GM19468 (cell line): Measurements from ENCODE around the gene RRP8.

Source experiments
- ATAC-seq: cut with Tn5 transposase; IDR thresholded peaks from one replicate; pipeline ENCODE4 v1.9.1; 2021; ENCODE audit warnings: mild to moderate bottlenecking, moderate library complexity, moderate number of reproducible peaks; ENCODE audit not compliant: unreplicated experiment; ENCODE audit errors: extremely low read depth

Gene RRP8

DNA sequence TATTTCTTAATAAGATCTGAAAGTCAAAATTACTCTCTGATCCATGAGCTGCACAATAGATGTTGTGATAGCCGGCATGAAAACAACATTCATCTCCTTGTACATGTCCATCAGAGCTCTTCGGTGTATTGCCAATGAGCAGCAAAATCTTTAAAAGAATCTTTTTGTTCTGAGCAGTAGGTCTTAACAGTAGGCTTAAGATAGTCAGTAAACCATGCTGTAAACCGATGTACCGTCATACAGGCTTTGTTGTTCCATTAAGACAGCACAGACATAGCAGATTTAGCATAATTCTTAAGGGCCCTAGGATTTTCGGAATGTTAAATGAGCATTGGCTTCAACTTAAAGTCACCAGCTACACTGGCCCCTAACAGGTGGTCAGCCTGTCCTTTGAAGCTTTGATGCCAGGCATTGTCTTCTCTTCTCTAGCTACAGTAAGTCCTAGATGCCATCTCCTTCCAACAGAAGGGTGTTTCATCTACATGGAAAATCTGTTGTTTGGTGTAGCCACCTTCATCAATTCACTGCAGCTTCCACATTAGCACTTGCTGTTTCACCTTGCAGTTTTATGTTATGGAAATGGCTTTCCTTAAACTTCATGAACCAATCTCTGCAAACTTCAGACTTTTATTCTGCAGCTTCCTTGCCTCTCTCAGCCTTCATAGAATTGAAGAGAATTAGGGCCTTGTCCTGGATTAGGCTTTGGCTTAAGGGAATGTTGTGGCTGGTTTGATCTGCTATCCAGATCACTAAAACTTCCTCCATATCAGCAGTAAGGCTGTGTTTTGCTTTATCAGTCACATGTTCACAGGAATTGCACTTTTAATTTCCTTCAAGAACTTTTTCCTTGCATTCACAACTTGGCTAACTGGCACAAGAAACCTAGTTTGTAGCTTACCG lies 28.4 kb downstream of the RRP8 start:
- ATAC-seq: no peak

DNA sequence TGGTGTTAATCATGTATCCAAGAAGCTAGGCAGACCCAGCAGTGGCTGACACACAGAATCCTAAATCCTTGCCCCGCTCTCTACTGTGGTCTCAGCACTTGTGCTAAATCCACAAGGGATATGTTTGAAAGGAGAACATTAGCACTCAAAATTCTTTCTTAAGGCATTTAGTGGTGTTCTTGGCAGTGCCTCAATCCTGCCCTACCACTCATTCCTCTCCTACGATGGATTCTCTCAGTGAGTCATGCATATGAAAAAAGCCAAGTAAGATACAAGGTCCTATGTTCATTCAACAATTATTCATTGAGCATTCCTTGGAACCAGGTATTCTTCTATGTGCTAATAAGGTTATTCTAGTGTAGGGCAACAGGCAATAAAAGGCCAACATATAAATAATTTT lies 31.2 kb downstream of the RRP8 start:
- no peak for ATAC-seq

DNA sequence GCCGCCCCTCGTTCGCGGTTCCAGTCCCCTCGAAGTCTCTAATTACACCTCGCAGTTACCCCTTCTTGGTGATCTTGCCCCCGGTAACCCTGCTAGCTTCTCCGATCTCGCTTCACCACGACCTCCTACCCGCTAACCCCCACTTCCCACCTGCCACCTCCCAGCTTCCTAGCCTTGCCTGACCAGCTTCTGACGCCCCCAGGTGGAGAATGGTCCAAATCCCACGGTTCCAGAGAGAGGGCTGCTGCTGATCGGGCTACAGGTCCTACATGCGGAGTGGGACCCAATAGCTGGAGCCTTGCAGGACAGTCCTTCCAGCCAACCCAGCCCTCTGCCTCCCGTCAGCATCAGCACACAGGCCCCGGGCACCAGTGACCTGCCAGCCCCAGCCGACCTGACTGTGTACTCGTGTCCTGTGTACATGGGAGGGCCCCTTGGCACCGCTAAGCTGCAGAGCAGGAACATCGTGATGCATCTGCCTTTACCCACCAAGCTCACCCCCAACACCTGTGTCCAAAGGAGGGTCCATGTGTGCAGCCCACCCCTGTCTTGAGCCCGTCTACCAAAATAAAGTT lies 31.9 kb downstream of the RRP8 start:
- ATAC-seq: no peak

DNA sequence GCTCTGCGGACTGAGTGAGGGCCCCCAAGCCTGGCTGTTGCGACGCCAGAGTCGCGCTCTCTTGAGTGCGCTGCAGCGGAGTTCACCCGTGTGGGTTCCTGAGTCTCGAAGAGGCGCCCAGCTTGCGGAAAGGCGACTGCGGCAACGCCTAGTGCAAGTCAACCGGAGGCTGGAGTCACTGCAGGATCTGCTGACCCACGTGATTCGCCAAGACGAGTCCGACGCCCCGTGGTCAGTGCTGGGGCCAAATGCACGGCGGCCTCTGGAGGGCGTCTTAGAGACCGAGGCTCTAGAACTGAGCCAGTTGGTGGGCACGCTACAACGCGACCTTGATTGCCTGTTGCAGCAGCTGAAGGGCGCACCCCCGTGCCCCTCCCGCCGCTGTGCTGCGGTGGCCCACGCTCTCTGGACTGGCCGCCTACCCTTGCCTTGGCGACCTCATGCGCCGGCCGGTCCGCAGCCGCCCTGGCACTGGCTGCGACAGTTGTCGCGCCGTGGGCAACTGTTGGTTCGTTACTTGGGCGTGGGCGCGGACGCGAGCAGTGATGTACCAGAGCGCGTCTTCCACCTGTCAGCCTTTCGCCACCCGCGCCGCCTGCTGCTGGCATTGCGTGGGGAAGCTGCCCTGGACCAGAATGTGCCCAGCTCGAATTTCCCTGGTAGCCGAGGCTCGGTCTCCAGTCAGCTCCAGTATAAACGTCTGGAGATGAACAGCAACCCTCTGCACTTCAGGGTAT lies 32.6 kb downstream of the RRP8 start:
- ATAC-seq: no peak

DNA sequence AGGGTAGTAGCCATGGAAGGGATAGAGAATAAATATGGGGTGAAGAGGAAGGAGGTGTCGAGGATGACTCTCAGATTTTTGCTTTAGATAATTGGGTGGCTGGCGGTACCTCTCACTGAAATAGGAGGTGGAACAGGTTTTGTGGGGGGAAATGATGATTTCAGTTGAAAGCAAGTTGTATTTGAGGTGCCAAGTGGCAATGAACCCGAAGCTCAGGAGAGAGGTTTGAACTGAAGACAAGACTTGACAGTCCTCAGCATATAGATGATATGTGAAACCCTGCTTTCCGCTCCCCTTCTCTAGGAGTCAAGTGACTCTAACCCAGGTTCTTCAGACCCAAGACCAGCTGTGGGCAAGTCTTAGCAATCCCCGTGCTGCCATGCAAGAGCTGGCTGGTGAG lies 33.7 kb downstream of the RRP8 start:
- no peak for ATAC-seq

DNA sequence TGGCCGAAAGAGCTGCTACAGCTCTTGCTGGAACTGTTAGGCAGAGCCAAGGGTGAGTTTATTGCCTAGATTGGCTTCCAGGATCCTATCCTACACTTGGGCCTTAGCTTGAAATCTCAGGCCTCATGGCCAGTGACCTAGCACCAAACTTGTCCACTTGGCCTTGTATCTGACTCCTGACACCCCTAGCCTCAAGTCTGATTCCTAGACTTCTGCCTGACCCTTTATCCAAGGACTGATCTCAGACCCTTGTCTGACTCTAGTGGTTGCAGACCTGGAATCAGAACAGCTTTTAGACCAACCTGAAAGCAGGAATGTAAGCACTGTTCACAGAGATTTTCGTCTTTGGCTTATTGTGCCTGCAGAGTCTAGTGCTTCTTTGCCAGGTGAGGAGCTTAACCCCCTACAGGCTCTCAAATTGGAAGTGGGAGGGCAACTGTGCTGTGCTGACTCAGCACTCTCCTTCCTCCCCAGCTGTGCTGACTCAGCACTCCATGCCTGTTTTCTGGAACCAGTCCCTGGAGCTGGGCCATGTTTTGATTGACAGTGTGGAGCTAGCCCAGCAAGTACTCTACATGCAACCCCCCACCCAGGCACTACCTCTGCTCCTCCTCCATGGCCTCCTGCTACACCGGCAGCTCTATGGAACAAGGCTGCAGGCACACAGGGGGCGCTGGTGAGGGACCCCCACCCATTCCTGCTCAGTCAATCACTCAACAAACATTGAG lies 35.1 kb downstream of the RRP8 start:
- ATAC-seq: no peak

DNA sequence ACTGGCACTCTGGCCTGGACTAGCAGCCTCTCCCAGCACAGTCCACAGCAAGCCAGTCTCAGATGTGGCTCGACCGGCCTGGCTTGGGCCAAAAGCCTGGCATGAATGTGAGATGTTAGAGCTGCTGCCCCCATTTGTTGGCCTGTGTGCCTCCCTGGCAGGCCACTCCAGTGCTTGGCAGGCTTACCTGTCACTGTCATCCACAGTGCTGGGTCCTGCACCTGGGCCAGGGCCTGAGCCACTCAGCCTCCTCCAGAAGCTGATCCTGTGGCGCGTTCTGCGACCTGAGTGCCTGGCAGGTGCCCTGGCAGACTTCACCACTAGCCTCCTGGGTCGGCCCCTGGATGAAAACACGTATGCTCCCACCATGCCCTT lies 36.1 kb downstream of the RRP8 start:
- ATAC-seq: no peak

DNA sequence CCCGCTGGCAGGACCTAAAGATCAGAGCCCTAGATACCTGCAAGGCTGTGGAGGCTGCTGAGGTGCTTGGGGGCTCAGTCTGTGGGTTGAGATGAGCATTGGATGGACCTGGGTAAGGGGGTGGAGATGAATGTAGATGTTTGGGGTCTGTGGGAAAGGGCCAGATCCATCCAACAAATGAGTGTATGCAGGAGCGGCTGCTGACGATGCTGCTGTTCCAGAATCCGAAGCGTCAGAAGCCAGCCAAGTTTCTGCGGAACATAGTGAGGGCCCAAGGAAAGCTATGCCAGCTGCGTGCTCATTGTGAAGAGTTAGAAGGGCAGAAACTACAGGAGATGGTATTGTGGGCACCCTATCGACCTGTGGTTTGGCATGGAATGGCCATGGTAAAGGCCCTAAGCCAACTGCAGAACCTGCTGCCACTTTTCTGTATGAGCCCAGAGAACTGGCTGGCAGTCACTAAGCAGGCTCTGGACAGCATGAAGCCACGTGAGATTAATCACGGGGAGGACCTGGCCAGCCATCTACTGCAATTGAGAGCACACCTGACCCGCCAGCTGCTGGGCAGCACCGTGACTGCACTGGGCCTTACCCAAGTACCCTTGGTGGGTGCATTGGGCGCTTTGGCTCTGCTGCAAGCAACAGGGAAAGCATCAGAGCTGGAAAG lies 36.6 kb downstream of the RRP8 start:
- no peak for ATAC-seq

DNA sequence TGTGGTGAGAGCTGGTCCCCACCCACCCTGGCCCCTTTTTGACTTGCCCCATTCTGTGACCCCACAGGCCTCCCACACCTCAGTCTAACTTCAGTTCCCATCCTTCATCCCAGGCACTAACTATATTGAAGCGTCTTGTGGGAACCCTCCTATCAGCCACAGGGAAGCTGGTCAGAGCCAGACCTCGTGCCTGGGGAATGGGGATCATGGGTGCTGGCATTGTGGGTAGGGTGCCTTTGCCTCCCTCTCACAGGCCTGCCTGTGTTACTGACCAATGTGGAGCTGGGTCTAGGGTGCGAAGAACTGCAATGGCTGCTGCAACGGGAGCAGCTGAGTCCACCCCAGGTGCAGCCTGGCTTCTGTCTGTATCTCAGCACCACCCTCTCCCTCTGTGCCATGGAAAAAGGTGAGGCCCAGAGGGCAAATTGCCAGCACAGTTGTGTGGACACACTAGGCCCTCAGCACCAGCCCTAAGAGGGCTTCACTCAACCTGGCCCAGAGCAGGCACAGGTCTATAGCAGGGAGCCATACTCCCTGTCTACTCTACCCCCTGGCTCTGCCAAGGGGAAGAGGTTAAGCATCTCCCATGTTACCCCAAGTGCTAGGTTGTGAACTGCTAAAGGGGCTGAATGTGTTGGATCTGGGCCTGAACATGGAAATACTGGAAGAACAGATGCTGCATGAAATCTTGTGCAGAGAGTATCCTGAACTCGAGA lies 37.3 kb downstream of the RRP8 start:
- ATAC-seq: no peak

DNA sequence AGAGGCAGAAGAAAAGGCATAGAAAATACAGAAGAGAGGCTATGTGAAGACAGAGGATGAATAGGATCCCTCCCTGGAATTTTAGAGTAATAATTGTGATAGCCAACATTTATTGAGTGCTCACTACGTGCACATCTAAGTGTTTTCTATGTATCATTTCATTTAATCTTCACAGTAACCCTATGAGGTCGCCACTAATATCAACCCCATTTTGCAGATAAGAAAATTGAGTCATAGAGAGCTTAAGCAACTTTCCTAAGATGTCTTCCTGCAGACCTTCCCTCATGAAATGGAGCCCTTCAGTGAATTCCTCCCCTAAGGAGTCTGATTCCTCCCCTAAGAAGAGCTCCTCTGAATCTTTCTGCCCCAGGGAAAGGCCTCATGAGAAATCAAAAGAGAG lies 38.1 kb downstream of the RRP8 start:
- no peak for ATAC-seq

DNA sequence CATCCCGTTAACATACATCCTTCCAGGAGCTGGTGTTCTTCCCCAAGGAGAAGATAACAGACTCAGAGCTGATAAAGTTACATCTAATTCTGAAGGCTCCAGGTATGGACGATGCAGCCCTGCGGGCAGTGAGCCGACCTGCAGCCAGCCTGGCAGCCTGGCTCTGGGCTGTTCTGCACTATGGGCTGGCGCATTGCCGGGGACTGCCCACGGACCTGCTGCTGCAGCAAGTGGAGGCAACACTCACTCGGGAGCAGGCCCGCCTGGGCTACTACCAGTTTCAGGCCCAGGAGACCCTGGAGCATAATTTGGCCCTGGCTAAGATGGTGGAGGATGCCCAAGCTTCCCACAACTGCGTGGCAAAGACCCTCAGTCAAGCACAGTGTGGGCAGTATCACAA lies 39.7 kb downstream of the RRP8 start:
- ATAC-seq: no peak

DNA sequence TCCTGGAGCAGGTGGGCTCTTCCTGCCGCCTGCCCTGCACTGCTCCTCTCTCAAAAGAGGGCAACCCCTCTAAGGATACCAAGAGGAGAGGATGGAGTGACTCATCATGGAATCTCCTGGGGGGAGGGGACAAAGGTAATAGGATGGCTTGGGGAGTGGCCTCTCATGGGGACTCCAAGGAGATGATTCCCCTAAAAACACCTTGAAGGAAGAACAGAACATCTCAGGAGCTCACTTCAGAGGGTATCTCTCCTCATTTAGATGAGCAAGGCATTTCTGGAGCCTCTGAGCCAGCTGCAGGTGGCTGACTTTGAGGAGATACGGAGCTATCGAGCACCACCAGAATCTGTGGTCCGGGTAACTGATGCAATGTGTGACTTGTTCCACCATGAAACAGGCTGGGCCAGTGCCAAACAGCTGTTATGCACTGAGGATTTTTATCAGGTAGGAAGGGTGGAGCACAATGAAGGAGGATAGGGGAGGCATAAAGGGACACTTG lies 40.2 kb downstream of the RRP8 start:
- no peak for ATAC-seq

DNA sequence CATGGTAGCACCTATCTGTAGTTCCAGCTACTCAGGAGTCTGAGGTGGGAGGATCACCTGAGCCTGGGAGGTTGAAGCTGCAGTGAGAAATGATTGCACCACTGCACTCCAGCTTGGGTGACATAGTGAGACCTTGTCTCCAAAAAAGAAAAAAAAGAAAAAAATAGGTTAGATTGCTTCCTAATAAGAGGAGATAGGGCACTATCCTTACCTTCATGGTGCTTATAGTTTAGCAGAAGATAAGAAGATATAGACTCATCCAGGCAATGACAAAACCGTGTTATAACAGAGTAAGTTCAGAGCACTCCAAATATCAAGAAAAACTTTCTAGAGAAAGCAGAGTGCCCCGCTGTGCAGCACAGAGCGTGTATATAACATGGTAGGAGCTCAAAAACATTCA lies 42.1 kb downstream of the RRP8 start:
- no peak for ATAC-seq

DNA sequence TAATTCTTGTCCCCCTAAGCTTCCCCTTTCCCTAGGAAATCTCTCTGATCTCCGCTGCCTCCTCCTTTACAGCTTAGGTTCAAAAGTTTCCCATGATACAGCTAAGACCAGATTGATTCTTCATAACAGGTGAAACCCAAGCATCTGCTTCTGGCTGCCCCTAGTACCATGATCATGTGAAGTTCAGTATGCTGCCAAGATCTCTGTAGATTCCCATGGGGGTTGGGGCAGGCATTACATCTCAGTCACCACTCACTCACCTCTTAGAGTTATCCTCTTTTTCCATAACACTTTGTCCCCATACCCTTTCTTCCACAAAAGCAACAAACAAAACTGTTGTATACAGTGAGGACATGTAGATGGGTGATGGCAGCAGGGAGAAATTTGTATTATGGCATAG lies 44.0 kb downstream of the RRP8 start:
- ATAC-seq: no peak

DNA sequence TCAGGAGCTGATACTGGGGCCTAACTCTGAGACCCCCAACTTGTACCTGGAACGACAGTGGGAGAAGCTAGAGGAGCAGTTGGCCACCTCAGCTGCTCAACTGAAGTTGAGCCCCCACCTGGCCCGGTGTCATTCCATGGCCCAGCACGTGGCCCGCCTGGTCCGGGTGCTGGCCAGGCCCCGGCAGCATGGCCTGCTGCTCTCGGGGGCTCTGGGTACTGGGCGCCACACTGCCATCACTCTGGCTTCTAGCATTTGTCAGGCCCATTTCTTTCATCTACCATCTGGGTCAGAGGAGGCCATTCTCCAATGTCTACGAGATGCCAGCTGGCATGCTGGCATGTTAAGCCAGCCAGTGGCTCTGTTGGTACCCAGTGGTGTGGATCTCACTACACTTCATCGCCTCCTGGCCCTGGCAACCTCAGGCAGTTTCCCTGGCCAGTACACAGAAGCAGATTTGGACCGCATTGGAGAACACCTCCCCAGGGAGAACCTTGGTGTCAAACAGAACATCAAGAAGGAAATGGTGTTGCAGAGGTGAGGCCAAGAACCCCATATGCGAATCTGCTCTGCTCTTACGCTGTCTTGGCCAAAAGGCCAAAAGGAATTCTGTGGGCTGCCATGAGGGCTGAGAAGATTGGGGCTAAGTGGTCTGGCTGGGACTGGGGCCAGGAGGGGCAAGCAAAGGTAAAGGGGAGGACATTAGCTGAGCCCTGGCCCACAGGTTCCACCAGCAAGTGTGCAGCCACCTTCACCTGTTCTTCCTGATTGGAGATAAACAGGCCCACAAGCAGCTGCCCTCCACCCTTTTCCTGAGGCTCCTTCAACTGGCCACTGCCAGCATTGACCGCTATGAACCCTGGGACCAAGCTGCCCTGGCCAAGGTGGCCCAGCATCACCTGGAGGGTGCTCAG lies 45.4 kb downstream of the RRP8 start:
- ATAC-seq: no peak

DNA sequence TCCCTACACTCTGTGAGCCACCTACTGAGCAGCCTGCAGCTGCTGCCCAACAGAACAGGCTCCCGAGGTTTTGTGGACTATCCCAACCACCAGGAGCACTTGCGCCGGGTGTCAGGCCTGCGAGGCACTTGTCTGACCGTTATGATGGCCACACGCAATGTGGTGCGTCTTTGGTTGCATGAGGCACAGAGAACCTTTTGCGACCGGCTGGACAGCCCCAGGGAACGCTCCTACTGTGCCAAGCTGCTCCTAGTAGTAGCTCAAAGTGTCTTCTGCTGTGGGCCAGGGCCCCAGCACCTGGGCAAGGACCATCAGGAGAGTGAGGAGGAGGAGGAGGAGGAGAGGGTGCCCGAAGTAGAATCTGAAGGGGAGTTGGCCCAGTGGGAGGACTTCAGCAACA lies 46.4 kb downstream of the RRP8 start:
- ATAC-seq: no peak

DNA sequence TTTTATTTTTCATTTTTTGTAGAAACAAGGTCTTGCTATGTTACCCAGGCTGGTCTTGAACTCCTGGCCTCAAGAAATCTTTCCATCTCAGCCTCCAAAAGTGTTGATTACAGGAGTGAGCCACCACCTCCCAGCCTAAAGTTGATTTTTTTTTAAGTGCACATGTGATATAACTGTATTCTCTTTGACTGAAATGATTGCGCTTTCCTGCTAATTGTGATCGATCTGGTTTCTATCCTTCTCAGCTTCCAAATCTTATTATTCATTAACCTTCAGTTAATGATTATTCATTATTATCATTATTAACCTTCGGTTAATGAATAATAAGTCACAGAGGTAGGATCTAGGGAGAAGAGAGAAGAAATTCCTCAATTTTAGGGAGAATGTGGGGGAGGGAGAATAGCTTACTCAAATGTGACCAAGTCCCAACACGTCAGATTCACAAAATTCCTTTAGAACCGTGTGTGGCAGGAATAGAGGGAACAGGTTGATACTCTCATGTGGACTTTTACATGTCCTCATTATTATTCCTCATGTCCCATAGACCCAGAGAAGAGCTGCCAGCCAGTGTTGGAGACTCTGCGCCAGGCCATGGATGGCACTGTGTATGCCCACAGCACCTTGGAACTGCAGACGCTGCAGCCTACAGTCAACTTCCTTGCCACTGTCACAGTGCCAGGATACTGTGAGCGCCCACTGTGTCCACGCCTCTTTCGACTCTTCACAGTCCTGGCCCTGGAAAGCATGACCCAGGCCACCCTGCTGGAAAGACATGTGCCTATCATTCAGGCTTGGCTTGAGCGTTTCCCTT lies 47.1 kb downstream of the RRP8 start:
- no peak for ATAC-seq
